Pancreas (tissue), 10 donors: ENCODE measurements around the gene SSBP4. TPM values are rescaled to one million over a fixed set of nuclear protein-coding genes. Genes with fewer than 3 reads are reported as not detected.

Experiments used
- ATAC-seq, 4 donors: fragments of 200-7000 bp; cut with Tn5 transposase; one replicate each; pipeline versions ENCODE4 v1.8.0 to v1.9.1; 2020; ENCODE audit warnings: mild to moderate bottlenecking in 4 of 4, moderate library complexity in 4 of 4
- DNase-seq, 6 donors: peaks; one replicate each; pipeline ENCODE4 v3.0.0-alpha.2; 2020
- FAIRE-seq: peaks from 2 replicates; lab custom pipeline; 2012; peaks lifted over from hg19 to GRCh38; lab: Jason Lieb, UNC
- H3K27ac ChIP-seq, 4 donors: fragments of 200-600 bp; sonication (generic); 1 replicate in 3 of 4; 2 replicates in 1 of 4; pipeline versions ENCODE4 v1.5.0 to v1.8.0; 2020
- H3K27me3 ChIP-seq, 4 donors: fragments of 200-600 bp; one replicate each; pipeline ENCODE4 v1.8.0; 2021
- H3K36me3 ChIP-seq, 3 donors: fragments of 200-600 bp; sonication (generic) in 1 of 3; one replicate each; pipeline versions ENCODE4 v1.5.0 to v1.8.0; 2020 to 2021
- H3K4me1 ChIP-seq, 3 donors: fragments of 200-600 bp; one replicate each; pipeline ENCODE4 v1.8.0; 2021
- H3K4me3 ChIP-seq, 4 donors: fragments of 200-600 bp; sonication (generic) in 2 of 4; one replicate each; pipeline versions ENCODE4 v1.5.0 to v1.8.0; 2020 to 2021
- H3K9me3 ChIP-seq, 4 donors: fragments of 200-600 bp; one replicate each; pipeline ENCODE4 v1.8.0; 2021
- CTCF ChIP-seq, 4 donors: fragments of 200-600 bp; sonication (generic) in 3 of 4; IDR thresholded peaks; one replicate each; pipeline versions ENCODE4 v1.5.0 to v1.8.0; 2021; ENCODE audit warnings: antibody characterized with exemption in 4 of 4
- WGBS, 2 donors: extraction: QIAGEN DNeasy Blood & Tissue Kit; methylation state at CpG; one replicate each; pipeline ENCODE4 v1.1.7; 2013; 5-methylcytosine and 5-hydroxymethylcytosine counted together
- intact Hi-C, 3 donors: fragments of 100-400 bp; cut with DNase I; formaldehyde crosslinking; loops; one replicate each; pipeline versions ENCODE4 v1.11.1 to v1.14.2; 2022
- polyA plus RNA-seq, 2 donors: library from polyadenylated mRNA; stranded (reverse); fragments of 200-250 nt; gene quantifications; one replicate each; pipeline ENCODE4 v1.2.3, GENCODE V29; 2013
- total RNA-seq, 6 donors: library from RNA; stranded (reverse); fragmentation: NEBNext Ultra II Directional in 4 of 6; extraction: Animal tissue kit (Norgen Biotek cat#: 25700) in 4 of 6; gene quantifications; one replicate each; pipeline versions ENCODE4 v1.2.1 to v1.2.4, GENCODE V29; 2021 to 2023
- donor health status: healthy with polysubstance abuse.
- donor health status: DM: no; HTN: no; CAD: no; lungs with moderate emphysema.
- donor health status: DM: no; HTN: no; CAD: no.
- donor health status: control.
- donor health status: control.
- donor health status: Bipolar disorder and iron deficiency.
- donor health status: DM: yes; HTN: yes; CAD: no.
- donor health status: DM: no; HTN: no; CAD: no.
- donor health status: DM: no; HTN: no; CAD: no.
- donor health status: DM: yes; HTN: yes; CAD: no.

SSBP4 gene
- 10 to 100 TPM; 20.5 to 33.8 (median 23.7) TPM for total RNA-seq
- 100 to 1,000 TPM in 1 of 2 donors, 10 to 100 TPM in 1; 77.5 to 116 TPM for polyA plus RNA-seq

- peak within 1 kb of the TSS; percentile 51 to 68 (median 64) for H3K4me3 ChIP-seq
- H3K9me3 ChIP-seq = no peaks in the 10 kb centered on the region
- peak in 3 of 4 donors; percentile 13 to 24 (median 16) for TF ChIP-seq CTCF (IDR thresholded peaks at IDR 0.05)
- intact Hi-C loops = no loop called here
- DNase-seq (peak; percentile 66 to 89 (median 84)), FAIRE-seq (no peak), ATAC-seq (peak; percentile 43 to 72 (median 57))
- 0 to 1% methylated on average over 43 to 80 of the region's 80 CpGs for WGBS, 2 donors
- no peaks in the 10 kb centered on the region for H3K27me3 ChIP-seq
- H3K36me3 ChIP-seq = no peaks in the 10 kb centered on the region
- H3K27ac ChIP-seq = peak within 1 kb of the TSS; percentile 42 to 83 (median 70)
- peaks cover 9 to 33% (median 12%) of the 10 kb centered on the region in 3 donors for H3K4me1 ChIP-seq
Observed at GRCh38 chr19:18419195-18419698, at the start of gene SSBP4. Gene SSBP4 (plus strand): TSS chr19:18419398. CDS start chr19:18419649, 251 bp downstream.

- peaks cover 32 to 47% (median 41%) of the 10 kb centered on the region in 3 donors for H3K4me1 ChIP-seq
- no peaks in the 10 kb centered on the region for H3K27me3 ChIP-seq
- TF ChIP-seq CTCF (IDR thresholded peaks at IDR 0.05) = no peak
- FAIRE-seq (no peak), ATAC-seq (no peak), DNase-seq (no peak)
- H3K36me3 ChIP-seq = no peaks in the 10 kb centered on the region
- no peak overlapping the region for H3K4me3 ChIP-seq
- intact Hi-C loops = no loop called here
- H3K27ac ChIP-seq = peak overlapping the region in 3 of 4 donors; percentile 71 to 93 (median 88)
- WGBS, 2 donors = 69 to 70% methylated on average over 4 of the region's 4 CpGs
- H3K9me3 ChIP-seq = no peaks in the 10 kb centered on the region
Observed at GRCh38 chr19:18373407-18373891, 45.7 kb upstream of the SSBP4 start.

GRCh38 chr19:18373892-18374629 lies 45.1 kb upstream of the SSBP4 start:
- intact Hi-C loops = no loop called here
- Histone ChIP-seq H3K36me3 (no peaks in the 10 kb centered on the region), H3K27ac (peak overlapping the region; percentile 39 to 93 (median 80)), H3K4me3 (no peak overlapping the region), H3K27me3 (no peaks in the 10 kb centered on the region), H3K9me3 (no peaks in the 10 kb centered on the region), H3K4me1 (peaks cover 32 to 47% (median 41%) of the 10 kb centered on the region in 3 donors)
- 30 to 34% methylated on average over 16 to 17 of the region's 17 CpGs for WGBS, 2 donors
- no peak for TF ChIP-seq CTCF (IDR thresholded peaks at IDR 0.05)
- DNase-seq = peak; percentile 85 to 91 (median 88)
- peak; percentile 66 to 85 (median 73) for ATAC-seq
- no peak for FAIRE-seq

- Histone ChIP-seq H3K4me1 (peaks cover 40 to 59% (median 53%) of the 10 kb centered on the region in 3 donors), H3K9me3 (no peaks in the 10 kb centered on the region), H3K27me3 (no peaks in the 10 kb centered on the region), H3K36me3 (no peaks in the 10 kb centered on the region), H3K27ac (peak overlapping the region; percentile 64 to 93 (median 80)), H3K4me3 (no peak overlapping the region)
- WGBS, 2 donors = 12 to 23% methylated on average over 6 of the region's 6 CpGs
- FAIRE-seq (no peak), DNase-seq (peak in 4 of 6 donors; percentile 45 to 72 (median 64)), ATAC-seq (peak; percentile 57 to 70 (median 65))
- TF ChIP-seq CTCF (IDR thresholded peaks at IDR 0.05) = no peak
- intact Hi-C loops = no loop called here
Observed at GRCh38 chr19:18377026-18377425, 42.2 kb upstream of the SSBP4 start.
